ENCODE data around the gene SPEM3. TPM values are rescaled to one million over a fixed set of nuclear protein-coding genes. Genes with fewer than 3 reads are reported as not detected.

Gene SPEM3
- total and polyA plus RNA-seq, 2 of the 13 experiments (the other 11 are each of a cell fraction or from before 2014, with no cell fraction given), result not detected

DNA sequence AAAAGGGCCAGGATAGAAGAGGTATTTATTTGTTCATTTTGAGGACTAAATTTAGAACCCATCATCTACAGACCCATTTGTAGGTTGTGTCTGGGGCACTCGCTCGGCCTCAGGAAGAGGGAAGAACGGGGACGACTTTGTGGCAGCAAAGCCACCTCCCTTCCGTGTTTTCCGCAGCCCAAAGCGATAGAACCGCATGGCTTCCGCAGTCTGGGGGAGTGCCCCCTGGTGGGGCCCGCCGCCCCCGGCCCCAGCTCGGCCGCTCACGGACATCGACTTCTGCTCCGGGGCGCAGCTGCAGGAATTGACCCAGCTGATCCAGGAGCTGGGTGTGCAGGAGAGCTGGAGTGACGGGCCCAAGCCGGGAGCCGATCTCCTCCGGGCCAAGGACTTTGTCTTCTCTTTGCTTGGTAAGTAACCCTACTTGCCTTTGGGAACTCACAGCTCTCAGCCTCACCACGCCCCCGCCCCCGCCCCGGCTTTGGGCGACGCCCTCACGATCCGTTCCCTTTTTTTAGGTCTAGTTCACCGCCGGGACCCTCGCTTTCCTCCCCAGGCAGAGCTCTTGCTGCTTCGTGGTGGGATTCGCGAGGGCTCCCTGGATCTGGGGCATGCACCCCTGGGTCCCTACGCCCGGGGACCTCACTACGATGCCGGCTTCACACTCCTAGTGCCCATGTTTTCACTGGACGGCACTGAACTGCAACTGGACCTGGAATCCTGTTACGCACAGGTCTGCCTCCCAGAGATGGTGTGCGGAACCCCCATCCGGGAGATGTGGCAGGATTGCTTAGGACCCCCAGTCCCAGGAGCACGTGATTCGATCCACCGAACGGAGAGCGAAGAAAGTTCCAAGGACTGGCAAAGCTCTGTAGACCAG is 7.3 kb downstream of the SPEM3 start (continued):
- TF ChIP-seq REPIN1 (CRISPR knock-in tag; IDR thresholded peaks at IDR 0.05; ENCODE audit: borderline replicate concordance, low read depth), result no peak
- TF ChIP-seq SETDB1 (CRISPR knock-in tag; IDR thresholded peaks at IDR 0.05; ENCODE audit: borderline replicate concordance), result no peak
- TF ChIP-seq U2AF1 (optimal IDR thresholded peaks at IDR 0.05; ENCODE audit: low read depth, low read length), result no peak
- TF ChIP-seq ZKSCAN1 (IDR thresholded peaks at IDR 0.05; ENCODE audit: low read length), result no peak
- TF ChIP-seq, protein P1, sequence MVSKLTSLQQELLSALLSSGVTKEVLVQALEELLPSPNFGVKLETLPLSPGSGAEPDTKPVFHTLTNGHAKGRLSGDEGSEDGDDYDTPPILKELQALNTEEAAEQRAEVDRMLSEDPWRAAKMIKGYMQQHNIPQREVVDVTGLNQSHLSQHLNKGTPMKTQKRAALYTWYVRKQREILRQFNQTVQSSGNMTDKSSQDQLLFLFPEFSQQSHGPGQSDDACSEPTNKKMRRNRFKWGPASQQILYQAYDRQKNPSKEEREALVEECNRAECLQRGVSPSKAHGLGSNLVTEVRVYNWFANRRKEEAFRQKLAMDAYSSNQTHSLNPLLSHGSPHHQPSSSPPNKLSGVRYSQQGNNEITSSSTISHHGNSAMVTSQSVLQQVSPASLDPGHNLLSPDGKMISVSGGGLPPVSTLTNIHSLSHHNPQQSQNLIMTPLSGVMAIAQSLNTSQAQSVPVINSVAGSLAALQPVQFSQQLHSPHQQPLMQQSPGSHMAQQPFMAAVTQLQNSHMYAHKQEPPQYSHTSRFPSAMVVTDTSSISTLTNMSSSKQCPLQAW (CRISPR knock-in tag; IDR thresholded peaks at IDR 0.05), result 0 out of 2 replicates have a peak, but pooled peaks have one; percentile 36
- TF ChIP-seq, protein P2, sequence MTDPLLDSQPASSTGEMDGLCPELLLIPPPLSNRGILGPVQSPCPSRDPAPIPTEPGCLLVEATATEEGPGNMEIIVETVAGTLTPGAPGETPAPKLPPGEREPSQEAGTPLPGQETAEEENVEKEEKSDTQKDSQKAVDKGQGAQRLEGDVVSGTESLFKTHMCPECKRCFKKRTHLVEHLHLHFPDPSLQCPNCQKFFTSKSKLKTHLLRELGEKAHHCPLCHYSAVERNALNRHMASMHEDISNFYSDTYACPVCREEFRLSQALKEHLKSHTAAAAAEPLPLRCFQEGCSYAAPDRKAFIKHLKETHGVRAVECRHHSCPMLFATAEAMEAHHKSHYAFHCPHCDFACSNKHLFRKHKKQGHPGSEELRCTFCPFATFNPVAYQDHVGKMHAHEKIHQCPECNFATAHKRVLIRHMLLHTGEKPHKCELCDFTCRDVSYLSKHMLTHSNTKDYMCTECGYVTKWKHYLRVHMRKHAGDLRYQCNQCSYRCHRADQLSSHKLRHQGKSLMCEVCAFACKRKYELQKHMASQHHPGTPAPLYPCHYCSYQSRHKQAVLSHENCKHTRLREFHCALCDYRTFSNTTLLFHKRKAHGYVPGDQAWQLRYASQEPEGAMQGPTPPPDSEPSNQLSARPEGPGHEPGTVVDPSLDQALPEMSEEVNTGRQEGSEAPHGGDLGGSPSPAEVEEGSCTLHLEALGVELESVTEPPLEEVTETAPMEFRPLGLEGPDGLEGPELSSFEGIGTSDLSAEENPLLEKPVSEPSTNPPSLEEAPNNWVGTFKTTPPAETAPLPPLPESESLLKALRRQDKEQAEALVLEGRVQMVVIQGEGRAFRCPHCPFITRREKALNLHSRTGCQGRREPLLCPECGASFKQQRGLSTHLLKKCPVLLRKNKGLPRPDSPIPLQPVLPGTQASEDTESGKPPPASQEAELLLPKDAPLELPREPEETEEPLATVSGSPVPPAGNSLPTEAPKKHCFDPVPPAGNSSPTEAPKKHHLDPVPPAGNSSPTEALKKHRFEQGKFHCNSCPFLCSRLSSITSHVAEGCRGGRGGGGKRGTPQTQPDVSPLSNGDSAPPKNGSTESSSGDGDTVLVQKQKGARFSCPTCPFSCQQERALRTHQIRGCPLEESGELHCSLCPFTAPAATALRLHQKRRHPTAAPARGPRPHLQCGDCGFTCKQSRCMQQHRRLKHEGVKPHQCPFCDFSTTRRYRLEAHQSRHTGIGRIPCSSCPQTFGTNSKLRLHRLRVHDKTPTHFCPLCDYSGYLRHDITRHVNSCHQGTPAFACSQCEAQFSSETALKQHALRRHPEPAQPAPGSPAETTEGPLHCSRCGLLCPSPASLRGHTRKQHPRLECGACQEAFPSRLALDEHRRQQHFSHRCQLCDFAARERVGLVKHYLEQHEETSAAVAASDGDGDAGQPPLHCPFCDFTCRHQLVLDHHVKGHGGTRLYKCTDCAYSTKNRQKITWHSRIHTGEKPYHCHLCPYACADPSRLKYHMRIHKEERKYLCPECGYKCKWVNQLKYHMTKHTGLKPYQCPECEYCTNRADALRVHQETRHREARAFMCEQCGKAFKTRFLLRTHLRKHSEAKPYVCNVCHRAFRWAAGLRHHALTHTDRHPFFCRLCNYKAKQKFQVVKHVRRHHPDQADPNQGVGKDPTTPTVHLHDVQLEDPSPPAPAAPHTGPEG (CRISPR knock-in tag; IDR thresholded peaks at IDR 0.05), result no peak
- TF ChIP-seq GATAD1 (CRISPR knock-in tag; IDR thresholded peaks at IDR 0.05), result no peak
- TF ChIP-seq ZNF17 (CRISPR knock-in tag; IDR thresholded peaks at IDR 0.05), result no peak
- TF ChIP-seq, protein P3, sequence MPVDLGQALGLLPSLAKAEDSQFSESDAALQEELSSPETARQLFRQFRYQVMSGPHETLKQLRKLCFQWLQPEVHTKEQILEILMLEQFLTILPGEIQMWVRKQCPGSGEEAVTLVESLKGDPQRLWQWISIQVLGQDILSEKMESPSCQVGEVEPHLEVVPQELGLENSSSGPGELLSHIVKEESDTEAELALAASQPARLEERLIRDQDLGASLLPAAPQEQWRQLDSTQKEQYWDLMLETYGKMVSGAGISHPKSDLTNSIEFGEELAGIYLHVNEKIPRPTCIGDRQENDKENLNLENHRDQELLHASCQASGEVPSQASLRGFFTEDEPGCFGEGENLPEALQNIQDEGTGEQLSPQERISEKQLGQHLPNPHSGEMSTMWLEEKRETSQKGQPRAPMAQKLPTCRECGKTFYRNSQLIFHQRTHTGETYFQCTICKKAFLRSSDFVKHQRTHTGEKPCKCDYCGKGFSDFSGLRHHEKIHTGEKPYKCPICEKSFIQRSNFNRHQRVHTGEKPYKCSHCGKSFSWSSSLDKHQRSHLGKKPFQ (CRISPR knock-in tag; IDR thresholded peaks at IDR 0.05; ENCODE audit: insufficient replicate concordance), result peak; percentile 73
- TF ChIP-seq ZIK1 (CRISPR knock-in tag; IDR thresholded peaks at IDR 0.05; ENCODE audit: borderline replicate concordance, low read depth), result no peak
- TF ChIP-seq, protein P4, sequence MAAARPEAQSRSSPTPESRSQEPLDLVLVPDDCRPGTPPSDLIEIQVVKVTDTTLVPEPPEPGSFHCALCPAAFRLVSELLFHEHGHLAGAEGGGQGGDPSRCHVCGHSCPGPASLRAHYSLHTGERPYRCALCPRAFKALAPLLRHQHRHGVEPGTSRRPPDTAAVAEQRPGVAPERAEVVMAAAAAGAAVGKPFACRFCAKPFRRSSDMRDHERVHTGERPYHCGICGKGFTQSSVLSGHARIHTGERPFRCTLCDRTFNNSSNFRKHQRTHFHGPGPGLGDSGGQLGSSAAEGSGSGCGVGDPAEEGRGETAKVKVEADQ (CRISPR knock-in tag; IDR thresholded peaks at IDR 0.05; ENCODE audit: borderline replicate concordance), result peak; percentile 22; the same call in 1 of the 2 replicates
- 0 out of 2 replicates have a peak, but pooled peaks have one; percentile 45 for TF ChIP-seq RBFOX2 (IDR thresholded peaks at IDR 0.05; ENCODE audit: low read depth, low read length)
- TF ChIP-seq ZNF607 (CRISPR knock-in tag; IDR thresholded peaks at IDR 0.05; ENCODE audit: borderline replicate concordance), result peak; percentile 38; the same call in 1 of the 2 replicates
- TF ChIP-seq MAFF (IDR thresholded peaks at IDR 0.05; ENCODE audit: low read depth, low read length), result no peak
- no peak; the same call in 1 of the 2 replicates for TF ChIP-seq MYC (CRISPR knock-in tag; IDR thresholded peaks at IDR 0.05; ENCODE audit: borderline replicate concordance)
- TF ChIP-seq SALL1 (CRISPR knock-in tag; IDR thresholded peaks at IDR 0.05), result no peak; the same call in 1 of the 2 replicates
- 0 out of 2 replicates have a peak, but pooled peaks have one; percentile 33 for TF ChIP-seq ZNF563 (CRISPR knock-in tag; IDR thresholded peaks at IDR 0.05)

Measured in HepG2 (cell line).